HG03521 (cell line): ENCODE results near the gene KCNJ18.
"Not testable (repeated sequence)": the region's sequence is repeated elsewhere in the genome, so short reads cannot be mapped to it uniquely, and the experiment has no call there.

Experiments
- ATAC-seq: cut with Tn5 transposase; IDR thresholded peaks from one replicate; pipeline ENCODE4 v1.9.1; 2021; ENCODE audit warnings: mild to moderate bottlenecking, moderate library complexity; ENCODE audit not compliant: unreplicated experiment

Gene KCNJ18

DNA sequence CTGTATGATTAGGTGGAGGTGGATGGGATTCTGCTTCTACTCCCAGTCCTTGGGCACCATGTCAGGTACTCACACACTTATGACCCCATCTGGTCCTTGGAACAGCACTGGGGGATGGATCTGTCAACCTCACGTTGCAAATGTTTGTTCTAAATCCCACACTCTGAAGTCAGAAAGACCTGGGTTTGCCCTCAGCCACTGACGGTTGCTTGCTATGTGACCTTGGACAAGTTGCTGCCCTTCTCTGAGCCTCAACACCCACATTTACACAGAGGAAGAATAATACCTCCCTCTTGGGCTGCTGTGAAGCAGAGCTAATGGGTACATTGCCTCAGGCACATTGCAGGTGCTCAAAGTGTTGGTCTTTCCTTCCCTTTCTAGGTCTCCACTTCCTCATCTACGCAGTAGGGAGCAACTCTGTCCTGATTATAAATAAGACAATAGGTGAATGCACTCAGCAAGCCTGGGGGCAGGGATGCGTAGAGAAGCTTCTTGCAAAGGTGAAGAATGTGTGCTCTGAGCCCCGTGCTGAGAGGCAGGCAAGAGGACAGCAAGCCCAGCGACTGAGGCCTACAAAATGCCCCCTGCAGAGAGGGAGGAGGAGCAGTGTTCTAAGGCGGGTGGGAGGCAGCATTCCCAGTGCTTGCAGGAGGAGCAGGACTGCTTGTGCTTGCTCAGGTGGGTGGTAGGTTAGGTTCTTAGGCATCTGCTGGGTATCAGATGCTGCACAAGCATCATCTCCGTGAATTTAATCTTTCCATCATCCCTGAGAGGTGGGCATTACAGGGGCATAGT, 21.8 kb upstream of the KCNJ18 start:
- ATAC-seq, result not testable (repeated sequence)

DNA sequence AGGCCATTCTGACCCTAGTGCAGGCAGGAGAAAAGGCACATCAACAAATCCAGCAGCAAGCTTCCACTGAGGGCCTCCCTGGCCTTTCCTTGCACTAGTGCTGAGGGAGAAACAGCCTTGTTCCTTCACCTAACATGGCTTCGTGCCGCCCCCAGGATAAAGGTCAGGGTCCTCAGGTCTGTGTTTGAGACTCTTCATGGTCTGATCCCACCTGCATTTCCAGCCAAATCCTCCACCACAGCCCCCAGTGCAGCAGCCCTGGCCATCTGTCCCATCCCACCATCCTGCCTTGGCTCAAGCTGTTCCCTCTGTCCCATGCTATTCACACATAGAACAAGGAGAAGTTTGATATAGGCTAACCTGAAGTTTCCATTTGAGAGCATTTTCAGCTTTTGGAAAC, 20.9 kb upstream of the KCNJ18 start:
- ATAC-seq, result not testable (repeated sequence)

DNA sequence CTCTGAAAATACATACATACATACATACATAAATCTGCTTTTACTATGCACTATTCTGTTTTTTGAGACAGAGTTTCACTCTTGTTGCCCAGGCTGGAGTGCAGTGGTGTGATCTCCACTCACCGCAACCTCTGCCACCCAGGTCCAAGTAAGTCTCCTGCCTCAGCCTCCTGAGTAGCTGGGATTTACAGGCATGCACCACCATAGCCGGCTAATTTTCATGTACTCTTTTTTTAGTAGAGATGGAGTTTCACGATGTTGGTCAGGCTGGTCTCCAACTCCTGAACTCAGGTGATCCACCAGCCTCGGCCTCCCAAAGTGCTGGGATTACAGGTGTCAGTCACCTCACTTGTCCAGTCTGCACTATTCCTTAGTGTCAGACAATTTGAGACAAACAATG, 20.5 kb upstream of the KCNJ18 start:
- not testable (repeated sequence) for ATAC-seq

GRCh38 chr17:21673451-21674241, 18.7 kb upstream of the KCNJ18 start:
- ATAC-seq, result not testable (repeated sequence)

- no peak for ATAC-seq
Observed at GRCh38 chr17:21674242-21674731, 18.0 kb upstream of the KCNJ18 start.

DNA sequence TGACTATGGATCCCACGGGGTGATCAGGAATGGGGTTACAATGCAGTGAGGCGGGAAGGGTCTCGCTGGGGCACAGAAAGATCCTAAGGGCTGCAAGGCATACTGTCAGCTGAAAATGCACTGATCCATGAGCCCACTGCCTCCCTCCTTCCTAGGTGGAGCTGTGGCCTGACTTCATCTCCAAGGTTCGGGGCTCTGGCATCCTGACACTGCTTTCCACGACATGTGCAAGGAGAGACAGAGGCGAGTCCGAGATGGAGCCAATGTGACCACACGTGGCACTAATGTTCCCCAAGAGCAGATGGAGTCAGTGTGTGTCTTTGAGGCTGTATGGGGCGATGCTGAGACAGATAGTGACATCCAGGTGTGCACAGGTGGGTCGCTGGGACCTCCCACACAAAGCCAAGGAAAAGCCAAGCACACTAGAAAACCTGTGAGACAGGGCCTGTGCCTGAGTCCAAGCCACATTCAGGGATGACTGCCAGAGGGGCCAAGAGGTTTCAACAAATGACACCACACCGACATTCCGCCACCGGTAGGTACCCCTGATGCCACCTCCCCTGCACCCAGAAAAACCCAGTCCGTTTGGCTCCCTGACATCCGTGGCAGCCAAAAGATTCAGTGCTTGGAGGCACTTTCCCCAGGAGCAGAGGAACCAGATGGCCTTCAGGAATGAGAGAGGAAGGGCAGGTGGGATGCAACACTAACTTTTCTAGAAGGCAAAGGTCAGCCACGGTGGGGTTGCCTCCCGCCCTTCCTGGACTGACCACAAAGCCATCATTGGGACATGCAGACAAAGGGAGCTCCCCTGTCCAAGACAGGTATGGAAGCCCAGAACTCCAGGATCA, 17.2 kb upstream of the KCNJ18 start:
- ATAC-seq, result not testable (repeated sequence)

DNA sequence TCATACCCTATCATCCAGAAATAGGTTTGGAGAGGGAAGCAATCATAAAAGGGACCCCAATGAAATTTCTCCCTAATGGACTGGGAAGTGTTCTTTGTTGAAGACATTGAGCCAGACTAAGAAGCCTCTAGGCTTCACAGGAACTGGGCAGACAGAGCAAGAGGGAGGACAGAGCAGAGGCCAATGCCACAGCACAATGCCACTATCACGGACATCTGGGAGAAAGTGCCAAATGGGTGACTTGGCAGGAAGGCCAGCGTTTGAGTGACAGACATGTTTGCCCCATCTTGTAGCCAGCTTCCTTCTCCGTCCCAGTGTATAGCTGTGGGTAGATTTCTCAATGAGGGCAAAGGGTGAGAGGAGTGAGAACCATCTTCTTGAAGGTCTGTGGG, 16.6 kb upstream of the KCNJ18 start:
- ATAC-seq, result not testable (repeated sequence)

DNA sequence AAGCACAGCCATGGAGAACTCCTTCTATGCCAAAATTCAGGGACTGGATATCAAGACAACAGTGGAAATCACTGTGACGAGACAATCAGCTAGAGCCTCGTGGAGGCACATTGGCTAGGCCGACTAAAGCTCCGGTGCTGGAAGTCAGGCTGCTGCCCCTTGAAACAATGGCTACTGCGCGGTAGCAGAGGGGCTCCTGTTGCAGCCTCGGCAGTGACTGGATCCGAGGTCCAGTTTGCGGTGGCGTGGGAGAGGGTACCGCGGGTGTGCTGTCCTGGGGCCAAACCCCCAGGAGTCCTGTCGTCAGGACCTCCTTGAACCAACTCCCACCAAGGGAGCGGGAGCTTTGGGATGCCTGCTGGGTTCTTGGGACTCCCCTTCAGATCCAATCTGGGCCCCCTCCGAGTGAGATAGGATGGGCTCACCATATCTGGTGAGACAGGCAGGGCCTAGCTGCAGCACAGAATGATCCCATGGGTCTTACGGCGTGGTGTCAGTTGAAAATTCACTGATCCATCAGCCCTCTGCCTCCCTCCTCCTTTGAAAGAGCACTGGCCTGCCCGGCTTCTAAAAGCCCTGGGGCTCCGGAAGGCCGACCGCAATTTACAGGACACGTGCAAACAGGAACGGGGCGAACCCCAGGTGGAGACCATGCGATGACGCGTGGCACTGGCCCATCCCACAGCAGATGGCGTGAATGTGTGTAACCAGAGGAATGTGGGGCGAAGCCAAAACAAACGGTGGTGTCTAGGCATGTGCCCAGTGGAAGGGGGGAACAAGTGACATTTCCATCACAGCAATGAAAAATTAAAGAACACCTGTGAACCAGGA, 15.8 kb upstream of the KCNJ18 start:
- no peak for ATAC-seq

DNA sequence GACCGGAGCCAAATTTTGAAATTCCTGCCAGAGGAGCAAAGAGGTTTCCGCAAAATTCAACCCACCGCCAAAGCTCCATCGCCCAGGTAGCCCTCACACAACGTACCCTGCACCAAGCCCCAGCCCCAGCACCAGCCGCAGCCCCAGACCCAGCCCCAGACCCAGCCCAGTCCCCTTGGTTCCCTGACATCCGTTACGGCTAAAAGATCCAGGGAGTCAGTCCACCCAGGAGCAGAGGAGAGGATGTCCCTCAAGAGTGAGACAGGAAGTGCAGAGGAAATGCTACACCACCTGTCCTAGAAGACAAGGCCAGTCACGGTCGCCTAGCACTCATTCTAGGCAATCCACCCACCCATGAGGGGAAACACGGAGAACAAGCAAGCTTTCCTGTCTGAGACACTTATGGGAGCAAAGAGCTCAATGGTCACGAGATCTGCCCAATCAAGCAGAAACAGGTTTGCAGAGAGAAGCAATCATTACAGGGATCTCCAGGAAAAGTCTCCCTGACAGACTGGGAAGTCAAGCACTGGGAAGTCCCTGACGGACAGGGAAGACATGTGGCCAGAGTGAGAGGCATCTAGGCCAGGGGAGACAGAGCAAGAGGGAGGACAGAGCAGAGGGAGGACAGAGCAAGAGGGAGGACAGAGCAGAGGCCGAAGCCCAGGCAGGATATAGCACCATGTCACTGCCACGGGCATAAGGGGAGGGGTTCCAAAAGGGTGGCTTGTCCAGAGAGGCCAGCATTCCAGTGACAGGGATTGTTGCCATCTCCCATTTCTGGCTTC, 15.0 kb upstream of the KCNJ18 start:
- ATAC-seq, result no peak

- ATAC-seq, result no peak
Observed at GRCh38 chr17:21677911-21678310, 14.4 kb upstream of the KCNJ18 start.

DNA sequence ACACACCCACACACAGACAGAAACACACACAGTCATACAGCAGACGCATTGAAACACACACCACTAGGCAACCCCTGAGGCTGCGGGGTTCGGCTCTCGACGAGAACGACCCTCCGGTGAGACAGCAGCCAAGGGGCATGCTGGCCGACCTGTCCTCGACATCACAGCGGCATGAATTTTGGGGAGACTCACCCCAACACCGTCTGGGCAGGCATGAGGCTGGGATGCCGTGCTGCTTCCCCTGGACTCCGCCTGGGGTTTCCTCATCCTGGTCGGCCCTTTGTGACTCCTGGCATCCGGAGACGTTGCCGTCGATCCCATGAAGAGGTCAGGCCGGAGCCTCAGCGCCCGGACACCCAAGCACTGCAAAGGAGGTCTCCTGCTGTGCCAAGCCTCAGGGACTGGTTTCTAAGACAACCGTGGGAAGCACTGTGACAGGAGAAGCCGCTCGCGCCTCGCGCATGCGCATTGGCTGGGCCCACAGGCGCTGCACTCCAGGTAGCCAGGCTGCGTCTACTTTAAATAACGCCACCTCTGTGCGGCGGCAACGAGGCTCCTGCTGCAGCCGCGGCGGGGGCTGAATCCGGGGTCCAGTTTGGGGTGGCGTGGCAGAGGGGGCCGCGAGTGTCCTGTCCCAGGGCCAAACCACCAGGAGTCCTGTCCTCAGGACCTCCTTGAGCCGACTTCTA, 13.8 kb upstream of the KCNJ18 start:
- ATAC-seq, result no peak

DNA sequence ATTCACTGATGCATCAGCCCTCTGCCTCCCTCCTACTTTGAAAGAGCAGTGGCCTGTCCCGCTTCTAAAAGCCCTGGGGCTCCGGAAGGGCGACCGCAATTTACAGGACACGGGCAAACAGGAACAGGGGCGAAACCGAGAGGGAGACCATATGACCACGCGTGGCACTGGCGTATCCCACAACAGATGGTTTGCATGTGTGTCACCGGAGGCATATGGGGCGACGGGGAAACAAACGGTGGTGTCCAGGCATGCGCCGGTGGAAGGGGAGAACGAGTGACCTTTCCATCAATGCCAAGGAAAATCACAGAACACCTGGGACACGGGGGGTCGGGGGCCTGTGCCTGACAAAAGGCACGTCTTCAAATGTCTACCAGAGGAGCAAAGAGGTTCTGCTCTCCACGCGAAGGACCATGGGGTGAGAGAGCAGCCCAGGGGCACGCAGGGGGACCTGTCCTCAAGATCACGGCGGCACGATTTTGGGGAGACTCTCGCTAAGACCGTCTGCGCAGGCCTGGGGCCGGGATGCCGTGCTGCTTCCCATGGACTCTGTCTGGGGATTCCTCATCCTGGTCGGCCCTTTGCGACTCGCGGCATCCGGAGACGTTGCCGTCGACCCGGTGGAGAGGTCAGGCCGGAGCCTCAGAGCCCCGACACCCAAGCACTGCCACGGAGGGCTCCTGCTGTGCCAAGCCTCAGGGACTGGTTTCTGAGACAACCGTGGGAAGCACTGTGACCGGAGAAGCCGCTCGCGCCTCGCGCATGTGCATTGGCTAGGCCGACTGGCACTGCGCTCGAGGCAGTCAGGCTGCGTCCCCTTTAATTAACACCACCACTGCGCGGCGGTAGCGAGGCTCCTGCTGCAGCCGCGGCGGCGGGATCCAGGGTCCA, 12.8 kb upstream of the KCNJ18 start:
- no peak for ATAC-seq

- ATAC-seq, result no peak
Observed at GRCh38 chr17:21680366-21680765, 12.0 kb upstream of the KCNJ18 start.

- ATAC-seq, result not testable (repeated sequence)
Observed at GRCh38 chr17:21680850-21681351, 11.4 kb upstream of the KCNJ18 start.

DNA sequence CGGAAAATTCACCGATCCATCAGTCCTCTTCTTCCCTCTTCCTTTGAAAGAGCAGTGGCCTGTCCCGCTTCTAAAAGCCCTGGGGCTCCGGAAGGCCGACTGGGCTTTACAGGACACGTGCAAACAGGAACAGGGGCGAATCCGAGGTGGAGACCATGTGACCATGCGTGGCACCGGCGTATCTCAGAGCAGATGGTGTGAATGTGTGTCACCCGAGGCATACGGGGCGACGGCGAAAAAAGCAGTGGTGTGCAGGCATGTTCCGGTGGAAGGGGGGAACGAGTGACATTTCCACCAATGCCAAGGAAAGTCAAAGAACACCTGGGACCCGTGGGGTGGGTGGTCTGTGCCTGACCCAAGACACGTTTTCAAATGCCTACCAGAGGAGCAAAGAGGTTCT, 10.7 kb upstream of the KCNJ18 start:
- ATAC-seq, result not testable (repeated sequence)

DNA sequence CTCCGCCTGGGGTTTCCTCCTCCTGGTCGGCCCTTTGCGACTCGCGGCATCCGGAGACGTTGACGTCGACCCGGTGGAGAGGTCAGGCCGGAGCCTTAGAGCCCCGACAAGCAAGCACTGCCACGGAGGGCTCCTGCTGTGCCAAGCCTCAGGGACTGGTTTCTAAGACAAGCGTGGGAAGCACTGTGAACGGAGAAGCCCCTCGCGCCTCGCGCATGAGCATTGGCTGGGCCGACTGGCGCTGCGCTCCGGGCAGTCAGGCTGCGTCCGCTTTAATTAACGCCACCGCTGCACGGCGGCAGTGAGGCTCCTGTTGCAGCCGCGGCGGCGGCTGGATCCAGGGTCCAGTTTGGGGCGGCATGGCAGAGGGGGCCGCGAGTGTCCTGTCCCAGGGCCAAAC, 10.2 kb upstream of the KCNJ18 start:
- ATAC-seq, result not testable (repeated sequence)

- not testable (repeated sequence) for ATAC-seq
Observed at GRCh38 chr17:21683142-21683712, 9.1 kb upstream of the KCNJ18 start.
